Panc1 (cell line): ENCODE results near the gene CLEC17A. TPM values are rescaled to one million over a fixed set of nuclear protein-coding genes. Genes with fewer than 3 reads are reported as not detected.
"Not testable (repeated sequence)": the region's sequence is repeated elsewhere in the genome, so short reads cannot be mapped to it uniquely, and the experiment has no call there.

Experiments used
- ATAC-seq: fragments of 200-7000 bp; cut with Tn5 transposase; 2 replicates; pipeline ENCODE4 v1.9.1; 2020; ENCODE audit warnings: mild to moderate bottlenecking, moderate library complexity
- BruUV-seq: library from RNA; stranded (reverse); fragments of 400-500 nt; replicated peaks from 2 replicates; lab custom pipeline; 2021; lab: Mats Ljungman, UMichigan
- CTCF ChIA-PET: fragments of 300-600 bp; sonication (Branson Sonifier 250); formaldehyde crosslinking; loops from one replicate; lab custom pipeline; 2022; ENCODE audit warnings: antibody characterized with exemption; lab: Charles Lee
- POLR2A ChIA-PET: fragments of 300-600 bp; sonication (Branson Sonifier 250); formaldehyde crosslinking; loops from one replicate; lab custom pipeline; 2022; ENCODE audit warnings: antibody characterized with exemption; lab: Charles Lee
- DNase-seq: peaks from one replicate; pipeline ENCODE4 v3.0.0-alpha.2; 2010; ENCODE audit warnings: low read depth, low spot score
- H3K27ac ChIP-seq: 2 replicates; pipeline ENCODE4 v1.5.1; 2011; ENCODE audit warnings: mild to moderate bottlenecking, low read length, inconsistent platforms
- H3K27me3 ChIP-seq: fragments of 200-500 bp; sonication (Bioruptor generic); 2 replicates; pipeline ENCODE4 v1.6.0; 2014; ENCODE audit warnings: low read length, inconsistent platforms; ENCODE audit not compliant: control insufficient read depth, insufficient read depth
- H3K36me3 ChIP-seq: fragments of 200-500 bp; sonication (Bioruptor generic); 2 replicates; pipeline ENCODE4 v1.5.1; 2014; ENCODE audit warnings: inconsistent platforms, mild to moderate bottlenecking, low read length, moderate library complexity; ENCODE audit not compliant: control insufficient read depth, insufficient read depth
- H3K4me1 ChIP-seq: 2 replicates; pipeline ENCODE4 v1.5.1; 2011; ENCODE audit warnings: inconsistent platforms, mild to moderate bottlenecking, low read length, moderate library complexity; ENCODE audit not compliant: control insufficient read depth, insufficient read depth
- H3K4me3 ChIP-seq, 2 experiments: 2 replicates each; pipeline ENCODE4 v1.5.1; 2011 to 2012; ENCODE audit warnings: low read depth in 2 of 2, low read length in 2 of 2, mild to moderate bottlenecking in 2 of 2, inconsistent platforms in 1 of 2, moderate library complexity in 1 of 2
- H3K9me3 ChIP-seq: fragments of 200-500 bp; sonication (Bioruptor generic); 2 replicates; pipeline ENCODE4 v1.5.1; 2014; ENCODE audit warnings: low read depth, mild to moderate bottlenecking, inconsistent platforms, low read length, moderate library complexity; ENCODE audit not compliant: control insufficient read depth, insufficient read depth
- POLR2AphosphoS5 ChIP-seq: IDR thresholded peaks from 2 replicates; pipeline ENCODE4 v1.6.1; 2012; ENCODE audit warnings: mild to moderate bottlenecking, low read depth, low read length, moderate library complexity
- SIN3A ChIP-seq: IDR thresholded peaks from 2 replicates; pipeline ENCODE4 v1.6.1; 2012; ENCODE audit warnings: low read depth, mild to moderate bottlenecking, low read length, moderate library complexity, borderline replicate concordance; ENCODE audit not compliant: insufficient read depth
- TCF7L2 ChIP-seq: IDR thresholded peaks from 2 replicates; pipeline ENCODE4 v1.6.1; 2011; ENCODE audit warnings: mild to moderate bottlenecking, low read depth, low read length, inconsistent platforms
- in situ Hi-C: cut with HindIII; loops from 2 replicates; pipeline ENCODE4 v1.10.0; 2016; ENCODE audit warnings: low sequenced_read_pairs, low pct_unique_long_range_greater_than_20kb
- intact Hi-C: fragments of 100-400 bp; cut with micrococcal nuclease; formaldehyde crosslinking; loops from one replicate; pipeline ENCODE4 v1.10.0; 2022; ENCODE audit not compliant: unreplicated experiment
- total RNA-seq: library from RNA; stranded (reverse); gene quantifications from one replicate; pipeline ENCODE4 v1.2.1, GENCODE V29; 2021; ENCODE audit not compliant: unreplicated experiment
- TF ChIP-seq, protein P1 (sequence below): fragments of 450-650 bp; IDR thresholded peaks from 2 replicates; pipeline ENCODE4 v1.5.1; 2017; ENCODE audit warnings: mild to moderate bottlenecking
- TF ChIP-seq, protein P2 (sequence below), 2 experiments: IDR thresholded peaks; 2 replicates each; pipeline ENCODE4 v1.6.1; 2011 to 2012; ENCODE audit warnings: low read depth in 2 of 2, control low read depth in 1 of 2, low read length in 1 of 2, mild to moderate bottlenecking in 1 of 2, moderate library complexity in 1 of 2; ENCODE audit not compliant: insufficient read depth in 1 of 2

Gene CLEC17A
- total RNA-seq, 1 experiment from 2014 or later, result not detected

DNA sequence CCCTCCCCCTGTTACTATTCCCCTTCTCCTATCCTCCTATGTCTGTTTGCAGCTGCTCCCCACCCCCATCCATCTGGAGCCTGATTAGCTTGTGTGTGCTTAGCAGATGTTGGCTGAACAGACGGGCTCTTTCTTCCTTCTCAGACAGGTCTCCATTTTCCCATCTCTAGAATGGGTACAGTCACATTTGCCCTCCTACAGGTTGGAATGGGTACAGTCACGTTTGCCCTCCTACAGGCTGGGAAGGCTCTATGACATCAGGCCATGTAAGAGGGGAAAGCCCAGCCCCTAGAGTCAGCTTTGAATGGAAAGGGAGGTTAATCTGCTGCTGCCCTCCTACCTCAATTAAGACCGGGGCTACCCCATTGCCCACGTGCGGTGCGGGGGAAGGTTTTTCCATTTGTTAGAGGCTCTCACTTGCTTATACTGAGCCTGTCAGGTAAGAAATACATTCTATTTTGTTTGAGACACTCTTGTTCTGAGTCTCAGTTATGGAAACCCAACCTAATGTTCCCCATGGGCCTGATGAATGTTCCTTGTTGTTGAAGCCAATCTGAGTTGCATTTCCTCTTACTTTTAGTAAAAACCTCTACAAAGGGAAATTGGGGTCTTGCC lies 2.2 kb upstream of the CLEC17A start:
- no peak overlapping the region for H3K4me3 ChIP-seq
- ChIA-PET CTCF (no interaction called here), POLR2A (no interaction called here)
- ATAC-seq, result no peak
- intact Hi-C loops, result no loop called here
- no peaks in the 10 kb centered on the region for H3K4me1 ChIP-seq
- no peak for DNase-seq
- no TSS peak for BruUV-seq
- H3K36me3 ChIP-seq, result no peaks in the 10 kb centered on the region
- in situ Hi-C loops, result no loop called here
- no peak for TF ChIP-seq POLR2AphosphoS5
- TF ChIP-seq, protein P1, sequence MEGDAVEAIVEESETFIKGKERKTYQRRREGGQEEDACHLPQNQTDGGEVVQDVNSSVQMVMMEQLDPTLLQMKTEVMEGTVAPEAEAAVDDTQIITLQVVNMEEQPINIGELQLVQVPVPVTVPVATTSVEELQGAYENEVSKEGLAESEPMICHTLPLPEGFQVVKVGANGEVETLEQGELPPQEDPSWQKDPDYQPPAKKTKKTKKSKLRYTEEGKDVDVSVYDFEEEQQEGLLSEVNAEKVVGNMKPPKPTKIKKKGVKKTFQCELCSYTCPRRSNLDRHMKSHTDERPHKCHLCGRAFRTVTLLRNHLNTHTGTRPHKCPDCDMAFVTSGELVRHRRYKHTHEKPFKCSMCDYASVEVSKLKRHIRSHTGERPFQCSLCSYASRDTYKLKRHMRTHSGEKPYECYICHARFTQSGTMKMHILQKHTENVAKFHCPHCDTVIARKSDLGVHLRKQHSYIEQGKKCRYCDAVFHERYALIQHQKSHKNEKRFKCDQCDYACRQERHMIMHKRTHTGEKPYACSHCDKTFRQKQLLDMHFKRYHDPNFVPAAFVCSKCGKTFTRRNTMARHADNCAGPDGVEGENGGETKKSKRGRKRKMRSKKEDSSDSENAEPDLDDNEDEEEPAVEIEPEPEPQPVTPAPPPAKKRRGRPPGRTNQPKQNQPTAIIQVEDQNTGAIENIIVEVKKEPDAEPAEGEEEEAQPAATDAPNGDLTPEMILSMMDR, result no peak
- TF ChIP-seq TCF7L2, result no peak
- no peak for TF ChIP-seq SIN3A
- TF ChIP-seq, protein P2, sequence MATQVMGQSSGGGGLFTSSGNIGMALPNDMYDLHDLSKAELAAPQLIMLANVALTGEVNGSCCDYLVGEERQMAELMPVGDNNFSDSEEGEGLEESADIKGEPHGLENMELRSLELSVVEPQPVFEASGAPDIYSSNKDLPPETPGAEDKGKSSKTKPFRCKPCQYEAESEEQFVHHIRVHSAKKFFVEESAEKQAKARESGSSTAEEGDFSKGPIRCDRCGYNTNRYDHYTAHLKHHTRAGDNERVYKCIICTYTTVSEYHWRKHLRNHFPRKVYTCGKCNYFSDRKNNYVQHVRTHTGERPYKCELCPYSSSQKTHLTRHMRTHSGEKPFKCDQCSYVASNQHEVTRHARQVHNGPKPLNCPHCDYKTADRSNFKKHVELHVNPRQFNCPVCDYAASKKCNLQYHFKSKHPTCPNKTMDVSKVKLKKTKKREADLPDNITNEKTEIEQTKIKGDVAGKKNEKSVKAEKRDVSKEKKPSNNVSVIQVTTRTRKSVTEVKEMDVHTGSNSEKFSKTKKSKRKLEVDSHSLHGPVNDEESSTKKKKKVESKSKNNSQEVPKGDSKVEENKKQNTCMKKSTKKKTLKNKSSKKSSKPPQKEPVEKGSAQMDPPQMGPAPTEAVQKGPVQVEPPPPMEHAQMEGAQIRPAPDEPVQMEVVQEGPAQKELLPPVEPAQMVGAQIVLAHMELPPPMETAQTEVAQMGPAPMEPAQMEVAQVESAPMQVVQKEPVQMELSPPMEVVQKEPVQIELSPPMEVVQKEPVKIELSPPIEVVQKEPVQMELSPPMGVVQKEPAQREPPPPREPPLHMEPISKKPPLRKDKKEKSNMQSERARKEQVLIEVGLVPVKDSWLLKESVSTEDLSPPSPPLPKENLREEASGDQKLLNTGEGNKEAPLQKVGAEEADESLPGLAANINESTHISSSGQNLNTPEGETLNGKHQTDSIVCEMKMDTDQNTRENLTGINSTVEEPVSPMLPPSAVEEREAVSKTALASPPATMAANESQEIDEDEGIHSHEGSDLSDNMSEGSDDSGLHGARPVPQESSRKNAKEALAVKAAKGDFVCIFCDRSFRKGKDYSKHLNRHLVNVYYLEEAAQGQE (IDR thresholded peaks at IDR 0.05; ENCODE audit: insufficient read depth in 1 of 2, low read depth in 2 of 2, low read length in 1 of 2), result no peak
- H3K27me3 ChIP-seq, result no peaks in the 10 kb centered on the region
- H3K9me3 ChIP-seq, result no peaks in the 10 kb centered on the region
- H3K27ac ChIP-seq, result no peak overlapping the region

DNA sequence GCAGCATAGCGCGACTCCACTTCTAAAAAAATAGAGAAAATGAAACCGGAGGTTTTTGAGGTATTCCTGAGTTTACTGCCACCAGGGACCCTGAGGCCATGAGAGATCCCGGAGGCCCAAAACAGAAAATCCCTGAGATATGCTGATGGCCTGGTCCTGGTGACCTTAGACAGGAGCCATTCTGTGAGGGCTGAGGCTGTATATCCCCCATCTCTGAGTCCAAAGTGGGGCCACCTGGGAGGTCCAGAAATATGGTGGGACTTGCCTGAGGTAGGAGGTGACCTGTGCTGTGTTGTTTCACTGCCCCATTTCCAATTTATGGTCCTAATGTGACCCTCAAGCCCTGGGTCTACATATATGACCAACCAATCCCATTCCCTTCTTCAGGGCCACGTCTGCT lies 1.5 kb downstream of the CLEC17A start:
- CTCF ChIA-PET, result interaction anchor here (0.6 kb wide), 1 partner anchor 48 kb away, joined by 4 read pairs; no protein-coding TSS in a partner anchor
- H3K27ac ChIP-seq, H3K27me3 ChIP-seq, H3K4me1 ChIP-seq, POLR2A ChIA-PET, ATAC-seq, in situ Hi-C loops, H3K4me3 ChIP-seq, DNase-seq, H3K36me3 ChIP-seq, H3K9me3 ChIP-seq, intact Hi-C loops, BruUV-seq: not testable (repeated sequence)

DNA sequence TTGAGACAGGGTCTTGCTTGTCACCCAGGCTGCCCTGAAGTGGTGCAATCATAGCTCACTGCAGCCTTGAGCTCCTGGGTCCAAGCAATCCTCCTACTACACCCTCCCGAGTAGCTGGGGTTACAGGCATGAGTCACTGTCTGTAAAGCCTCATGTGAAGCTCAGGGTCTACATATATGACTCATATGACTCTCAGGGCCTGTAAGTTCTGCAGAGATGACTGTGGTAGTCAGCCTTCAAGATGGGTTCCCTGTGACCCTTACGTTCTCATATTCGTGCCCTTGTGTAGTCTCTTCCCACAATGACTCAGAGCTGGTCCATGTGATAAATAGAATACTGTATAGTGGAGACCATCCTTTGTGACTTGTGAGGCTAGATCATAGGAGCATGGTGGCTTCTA lies 2.3 kb downstream of the CLEC17A start:
- DNase-seq, intact Hi-C loops, CTCF ChIA-PET, H3K27ac ChIP-seq, ATAC-seq, in situ Hi-C loops, H3K36me3 ChIP-seq, POLR2A ChIA-PET, H3K9me3 ChIP-seq, H3K27me3 ChIP-seq, BruUV-seq, H3K4me3 ChIP-seq, H3K4me1 ChIP-seq: not testable (repeated sequence)

DNA sequence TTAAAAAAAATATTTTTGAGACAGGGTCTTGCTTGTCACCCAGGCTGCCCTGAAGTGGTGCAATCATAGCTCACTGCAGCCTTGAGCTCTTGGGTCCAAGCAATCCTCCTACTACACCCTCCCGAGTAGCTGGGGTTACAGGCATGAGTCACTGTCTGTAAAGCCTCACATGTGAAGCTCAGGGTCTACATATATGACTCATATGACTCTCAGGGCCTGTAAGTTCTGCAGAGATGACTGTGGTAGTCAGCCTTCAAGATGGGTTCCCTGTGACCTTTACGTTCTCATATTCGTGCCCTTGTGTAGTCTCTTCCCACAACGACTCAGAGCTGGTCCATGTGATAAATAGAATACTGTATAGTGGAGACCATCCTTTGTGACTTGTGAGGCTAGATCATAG lies 6.5 kb downstream of the CLEC17A start:
- POLR2A ChIA-PET, H3K27ac ChIP-seq, BruUV-seq, H3K9me3 ChIP-seq, H3K27me3 ChIP-seq, H3K4me1 ChIP-seq, H3K36me3 ChIP-seq, H3K4me3 ChIP-seq, in situ Hi-C loops, intact Hi-C loops, DNase-seq, CTCF ChIA-PET, ATAC-seq: not testable (repeated sequence)
